ENCODE results near the gene TLR2. TPM values are rescaled to one million over a fixed set of nuclear protein-coding genes. Genes with fewer than 3 reads are reported as not detected.
A peak's percentile ranks its signal among the peaks of the same experiment; 100 is the strongest.

The TLR2 gene
- total RNA-seq, 1 donor from 2014 or later: 19.1 TPM

- peak; percentile 38 to 76 for DNase-seq (ENCODE audit: low spot score in 2 of 2)
- Histone ChIP-seq H3K4me1 (peaks cover 3 to 21% of the 10 kb centered on the region in 2 donors), H3K4me3 (no peak overlapping the region), H3K27me3 (no peaks in the 10 kb centered on the region), H3K27ac (peak overlapping the region; percentile 48 to 62), H3K36me3 (no peaks in the 10 kb centered on the region), H3K9me3 (no peaks in the 10 kb centered on the region)
- intact Hi-C loops (cut with DNase I): loop anchor here (10.0 kb wide), 1 partner anchor 867 kb away; no protein-coding TSS in a partner anchor
- TF ChIP-seq CTCF (IDR thresholded peaks at IDR 0.05): no peak
Observed at GRCh38 chr4:153651587-153651986, 32.5 kb upstream of the TLR2 start.

- DNase-seq (ENCODE audit: low spot score in 2 of 2): peak in 1 of 2 donors; percentile 18
- no peaks in the 10 kb centered on the region for H3K9me3 ChIP-seq
- intact Hi-C loops (cut with DNase I): loop anchor here (10.0 kb wide), 1 partner anchor 867 kb away; no protein-coding TSS in a partner anchor
Observed at GRCh38 chr4:153652051-153652784, 31.9 kb upstream of the TLR2 start.

GRCh38 chr4:153655002-153655541 lies 29.0 kb upstream of the TLR2 start:
- H3K27ac ChIP-seq: peak overlapping the region; percentile 53 to 79
- intact Hi-C loops (cut with DNase I): loop anchor here (10.0 kb wide), 1 partner anchor 870 kb away; no protein-coding TSS in a partner anchor
- no peak overlapping the region for H3K4me3 ChIP-seq
- no peaks in the 10 kb centered on the region for H3K27me3 ChIP-seq
- H3K36me3 ChIP-seq: no peaks in the 10 kb centered on the region
- no peaks in the 10 kb centered on the region for H3K9me3 ChIP-seq
- peaks cover 6 to 24% of the 10 kb centered on the region in 2 donors for H3K4me1 ChIP-seq
- DNase-seq (ENCODE audit: low spot score in 2 of 2): no peak
- TF ChIP-seq CTCF (IDR thresholded peaks at IDR 0.05): no peak

More at GRCh38 chr4:153652051-153652784, 31.9 kb upstream of the TLR2 start:
- peak overlapping the region; percentile 36 to 62 for H3K27ac ChIP-seq
- no peak overlapping the region for H3K4me3 ChIP-seq
- no peak for TF ChIP-seq CTCF (IDR thresholded peaks at IDR 0.05)
- H3K36me3 ChIP-seq: no peaks in the 10 kb centered on the region
- H3K4me1 ChIP-seq: peaks cover 3 to 27% of the 10 kb centered on the region in 2 donors
- H3K27me3 ChIP-seq: no peaks in the 10 kb centered on the region

- H3K27ac ChIP-seq: peak overlapping the region; percentile 53 to 79
- H3K9me3 ChIP-seq: no peaks in the 10 kb centered on the region
- intact Hi-C loops (cut with DNase I): loop anchor here (1.0 to 10.0 kb wide), 2 partner anchors 21 to 871 kb away; no protein-coding TSS in a partner anchor
- H3K4me3 ChIP-seq: no peak overlapping the region
- H3K36me3 ChIP-seq: no peaks in the 10 kb centered on the region
- no peaks in the 10 kb centered on the region for H3K27me3 ChIP-seq
- TF ChIP-seq CTCF (IDR thresholded peaks at IDR 0.05): no peak
- peak; percentile 52 to 91 for DNase-seq (ENCODE audit: low spot score in 2 of 2)
- peaks cover 8 to 30% of the 10 kb centered on the region in 2 donors for H3K4me1 ChIP-seq
Observed at GRCh38 chr4:153655928-153656327, 28.2 kb upstream of the TLR2 start.

GRCh38 chr4:153661215-153661822 lies 22.8 kb upstream of the TLR2 start:
- no peak for TF ChIP-seq CTCF (IDR thresholded peaks at IDR 0.05)
- intact Hi-C loops (cut with DNase I): no loop called here
- H3K27ac ChIP-seq: peak overlapping the region; percentile 48 to 62

More at GRCh38 chr4:153661215-153661822, 22.8 kb upstream of the TLR2 start:
- H3K27me3 ChIP-seq: no peaks in the 10 kb centered on the region
- H3K9me3 ChIP-seq: peaks cover 0 to 4% of the 10 kb centered on the region in 2 donors
- no peaks in the 10 kb centered on the region for H3K36me3 ChIP-seq
- DNase-seq (ENCODE audit: low spot score in 2 of 2): no peak
- no peak overlapping the region for H3K4me3 ChIP-seq
- H3K4me1 ChIP-seq: peaks cover 13 to 31% of the 10 kb centered on the region in 2 donors

All from ascending aorta (tissue), 2 donors.